NCI-H748 (cell line): ENCODE measurements around the gene LRMDA.

Experiments used
- DNase-seq: peaks from one replicate; lab custom pipeline; 2025; ENCODE audit not compliant: unreplicated experiment; lab: John Stamatoyannopoulos, UW

The LRMDA gene

DNA sequence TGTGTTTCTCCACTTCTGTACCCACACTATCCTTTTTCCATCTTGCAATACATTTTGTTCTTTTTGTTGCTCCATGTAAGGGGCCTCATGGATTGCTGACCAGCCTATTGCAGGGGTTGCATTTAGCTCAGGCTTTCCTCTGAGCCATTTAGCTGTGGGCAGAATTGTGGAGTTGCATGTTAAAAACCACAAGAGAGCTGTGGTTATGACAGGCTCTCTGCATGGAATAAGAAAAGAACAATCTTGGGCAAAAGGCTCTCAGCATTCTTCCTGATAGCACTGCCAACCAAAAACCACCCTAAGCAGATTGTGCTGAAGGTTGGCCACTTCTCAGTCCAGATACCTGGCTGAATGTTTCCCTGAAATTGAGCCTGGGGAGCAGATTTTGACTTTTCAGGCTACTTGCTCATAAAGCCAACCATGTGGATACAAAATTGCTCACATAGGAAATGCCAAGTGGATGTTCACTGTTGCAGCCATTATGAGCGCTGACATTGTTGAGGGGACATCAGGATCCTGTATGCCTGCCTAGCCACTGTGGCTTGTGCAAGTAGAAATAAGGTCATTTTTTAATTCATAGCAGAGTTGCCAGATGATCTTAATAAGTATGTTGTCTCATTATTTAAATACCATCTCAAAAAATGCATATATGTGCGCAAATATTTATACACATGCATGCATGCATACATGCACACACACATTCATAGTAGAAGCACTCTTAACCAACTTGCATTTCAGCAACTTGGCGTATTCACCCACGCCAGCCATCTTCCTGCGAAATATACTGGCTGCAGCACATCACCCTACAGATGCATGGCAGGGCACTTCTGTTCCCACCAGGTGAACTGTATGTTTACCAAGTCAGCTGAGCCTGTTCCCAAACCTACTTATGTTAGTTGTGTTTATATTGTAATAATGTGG is 695.4 kb downstream of the LRMDA start:
- peak; percentile 23 for DNase-seq

GRCh38 chr10:76127984-76128589 is 696.7 kb downstream of the LRMDA start:
- DNase-seq, result no peak

GRCh38 chr10:76129213-76129612 is 697.8 kb downstream of the LRMDA start:
- no peak for DNase-seq

DNA sequence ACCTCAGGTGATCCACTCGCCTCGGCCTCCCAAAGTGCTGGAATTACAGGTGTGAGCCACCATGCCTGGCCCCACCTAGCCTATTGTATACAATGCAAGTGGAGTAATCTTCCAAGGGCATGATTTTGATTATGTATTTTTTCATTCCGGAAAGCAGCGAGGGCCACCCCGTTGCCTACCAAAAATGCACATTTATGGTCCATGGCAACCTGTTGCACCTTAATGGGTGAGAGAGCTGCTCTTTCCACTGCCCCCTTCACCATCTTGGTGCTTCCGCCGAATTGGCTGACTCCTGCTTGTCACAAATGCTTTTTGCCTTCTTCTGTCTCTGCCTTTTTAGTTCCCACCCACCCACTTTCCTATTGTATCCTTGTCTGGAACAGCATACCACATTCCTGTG is 699.5 kb downstream of the LRMDA start:
- DNase-seq, result no peak

GRCh38 chr10:76133597-76134255 is 702.3 kb downstream of the LRMDA start:
- DNase-seq, result peak; percentile 73

DNA sequence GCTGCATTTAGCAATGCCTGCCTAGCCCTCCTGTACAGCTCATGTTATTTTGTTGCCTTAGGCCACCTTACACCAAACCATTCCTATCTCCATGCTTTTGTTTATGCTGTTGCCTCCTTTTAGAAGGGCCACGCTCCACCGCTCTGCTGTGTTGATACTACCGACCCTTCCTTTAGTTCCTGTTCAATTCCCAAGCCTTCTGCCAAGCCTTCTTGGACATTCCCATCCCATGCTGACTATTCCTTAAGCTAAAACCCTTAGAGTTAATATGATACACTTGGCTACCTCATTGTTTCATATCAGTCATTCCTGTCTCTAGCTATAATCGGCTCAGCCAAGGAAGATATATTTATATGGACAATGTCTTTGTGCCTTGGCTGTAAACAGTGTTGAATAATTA is 705.5 kb downstream of the LRMDA start:
- no peak for DNase-seq

DNA sequence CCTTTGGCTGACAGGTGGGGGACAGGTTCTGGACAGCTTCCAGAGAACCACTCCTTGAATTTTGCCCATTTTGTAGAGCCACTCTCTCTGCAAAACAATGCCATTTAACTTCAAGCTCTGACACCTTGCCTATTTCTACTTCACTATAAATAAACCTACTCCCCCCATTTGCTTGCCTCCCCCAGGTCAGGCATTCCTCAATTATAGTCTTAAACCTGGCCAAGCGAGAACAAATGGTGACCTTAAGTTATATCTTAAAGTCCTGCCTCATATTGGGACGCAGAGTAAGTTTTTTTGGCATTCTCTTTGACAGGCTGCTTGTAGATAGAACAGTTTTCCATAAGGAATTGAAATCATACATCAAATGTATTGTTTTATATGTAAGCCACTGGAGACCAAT is 706.9 kb downstream of the LRMDA start:
- no peak for DNase-seq

GRCh38 chr10:76138906-76139305 is 707.5 kb downstream of the LRMDA start:
- DNase-seq, result no peak

DNA sequence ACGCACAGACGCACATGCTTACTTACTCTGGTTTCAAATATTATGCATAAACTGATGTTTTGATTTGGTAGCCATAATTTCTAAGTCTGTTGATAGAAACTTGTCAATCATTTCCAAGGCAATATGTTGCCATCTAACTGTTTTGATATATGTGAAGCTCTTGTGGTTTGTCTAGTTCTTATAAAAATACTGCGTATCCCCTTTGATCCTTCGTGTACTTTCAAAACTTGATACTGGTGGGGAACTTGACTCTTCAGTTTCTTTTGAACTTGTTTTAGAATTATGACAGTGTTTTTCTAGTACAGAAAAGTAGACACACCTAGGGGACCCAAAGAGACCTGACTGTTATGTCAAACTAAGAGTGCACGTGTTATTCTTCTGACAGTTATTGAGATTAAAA is 708.0 kb downstream of the LRMDA start:
- no peak for DNase-seq

DNA sequence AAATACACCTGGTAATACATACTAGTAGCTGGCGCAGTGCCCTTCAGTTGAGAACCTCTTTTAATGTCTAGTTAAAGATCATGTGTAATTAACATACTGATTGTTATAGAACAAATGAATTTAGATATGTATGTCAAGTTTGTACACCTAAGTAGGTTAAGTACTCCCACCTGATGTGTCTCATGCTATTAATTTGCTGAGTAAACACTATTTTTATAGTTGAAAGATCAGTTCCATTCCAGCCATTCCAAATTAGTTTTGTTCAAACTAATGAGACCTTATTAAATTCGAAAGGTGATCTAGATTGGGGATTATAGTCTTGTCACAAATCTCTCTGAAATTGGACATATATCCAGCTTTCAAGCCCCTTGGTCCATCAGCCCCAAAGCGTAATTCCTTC is 710.0 kb downstream of the LRMDA start:
- peak; percentile 33 for DNase-seq

- DNase-seq, result peak; percentile 7
These were observed 716.8 kb downstream of the LRMDA start for GRCh38 chr10:76148217-76148616.

DNA sequence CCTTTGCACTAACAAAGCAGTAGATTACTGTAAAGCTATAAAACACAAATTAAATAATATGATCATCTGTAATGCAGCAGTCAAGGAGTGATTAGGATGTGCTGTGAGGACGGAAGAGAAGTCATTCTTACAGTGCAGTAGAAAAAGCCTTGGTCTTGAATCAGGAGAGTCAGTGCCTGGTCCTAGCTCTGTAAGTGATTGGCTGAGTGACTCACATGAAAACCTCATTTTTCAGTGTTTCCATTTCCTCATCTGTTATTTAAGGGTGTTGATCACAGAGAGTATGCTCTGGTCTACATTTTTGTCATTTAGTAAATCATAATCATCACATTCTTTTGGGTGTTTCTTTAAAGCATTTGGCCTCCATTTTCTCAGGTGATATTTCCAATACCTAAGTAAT is 717.8 kb downstream of the LRMDA start:
- DNase-seq, result no peak

DNA sequence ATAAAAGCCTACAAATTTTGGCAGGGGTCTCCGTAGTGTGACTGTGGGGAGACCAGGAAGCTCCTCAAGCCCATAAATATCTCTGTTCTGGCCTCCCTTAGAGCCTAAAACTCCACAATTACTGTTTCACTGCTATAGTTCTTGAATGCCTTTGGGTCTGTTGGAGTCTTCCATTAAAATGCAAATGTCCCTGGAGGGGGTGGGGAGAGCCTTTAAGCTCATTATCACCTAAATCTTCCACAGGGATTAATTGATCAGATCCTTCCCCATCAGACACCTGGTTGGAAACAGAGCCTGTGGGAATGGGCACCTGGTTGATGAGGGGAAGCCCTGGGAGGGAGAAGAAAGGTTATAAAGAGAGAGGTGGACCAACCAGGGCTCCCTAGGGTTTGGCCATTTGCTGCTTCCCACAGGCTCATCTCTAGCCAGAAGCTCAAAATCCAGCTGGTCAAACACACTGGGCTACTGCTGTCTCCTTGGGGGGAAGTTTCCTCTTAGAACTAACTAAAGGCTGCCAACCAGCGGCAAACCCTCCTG is 718.2 kb downstream of the LRMDA start:
- DNase-seq, result peak; percentile 3

GRCh38 chr10:76150139-76150875 is 718.9 kb downstream of the LRMDA start:
- DNase-seq, result no peak

GRCh38 chr10:76150876-76151288 is 719.5 kb downstream of the LRMDA start:
- no peak for DNase-seq

DNA sequence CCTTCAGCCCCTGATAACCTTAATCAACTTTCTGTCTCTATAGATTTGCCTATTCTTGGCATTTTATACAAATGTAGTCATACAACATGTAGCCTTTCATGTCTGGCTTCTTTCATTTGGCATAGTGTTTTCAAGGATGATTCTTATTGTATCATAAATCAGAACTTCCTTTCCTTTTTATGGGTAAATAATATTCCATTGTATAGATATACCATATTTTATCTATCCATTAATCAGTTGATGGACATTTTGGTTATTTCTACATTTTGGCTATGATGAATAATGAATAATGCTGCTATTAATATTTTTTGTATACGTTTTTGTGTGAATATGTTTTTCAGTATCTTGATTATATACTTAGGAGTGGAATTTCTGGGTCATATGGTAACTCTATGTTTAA is 720.8 kb downstream of the LRMDA start:
- DNase-seq, result no peak

DNA sequence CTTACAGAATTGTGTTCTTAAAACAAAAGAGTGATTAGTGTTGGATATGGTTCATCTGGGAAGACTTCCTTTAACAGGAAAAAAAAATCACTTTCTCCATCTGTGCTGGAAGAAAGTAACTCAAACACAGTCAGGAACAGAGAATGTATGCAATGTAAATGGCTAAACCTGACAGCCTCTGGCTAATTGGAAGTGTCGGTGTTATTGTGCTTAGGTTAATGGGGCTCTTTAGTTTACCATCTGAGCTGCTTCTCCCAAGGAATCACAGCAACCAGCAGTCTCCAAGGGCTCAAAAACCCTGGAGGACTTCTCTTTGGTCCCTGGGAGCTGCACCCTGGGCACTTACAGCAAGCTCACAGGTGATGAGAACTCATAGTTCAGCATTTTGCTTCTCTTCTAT is 724.5 kb downstream of the LRMDA start:
- no peak for DNase-seq

- DNase-seq, result no peak
These were observed 729.2 kb downstream of the LRMDA start for GRCh38 chr10:76160446-76161300.

DNA sequence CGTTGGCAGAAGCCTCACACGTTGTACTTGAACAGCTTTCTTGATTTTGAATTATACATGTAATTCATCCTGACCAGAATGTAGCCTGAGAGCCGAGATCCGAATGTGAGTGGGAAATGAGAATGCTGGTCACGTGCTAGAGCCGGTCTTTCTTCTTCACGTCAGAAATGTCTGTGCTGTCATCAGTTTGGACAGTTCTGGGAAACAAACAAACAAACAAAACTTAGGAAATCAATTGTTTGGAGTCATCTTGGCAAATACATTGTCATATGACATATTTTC is 729.8 kb downstream of the LRMDA start:
- DNase-seq, result no peak

DNA sequence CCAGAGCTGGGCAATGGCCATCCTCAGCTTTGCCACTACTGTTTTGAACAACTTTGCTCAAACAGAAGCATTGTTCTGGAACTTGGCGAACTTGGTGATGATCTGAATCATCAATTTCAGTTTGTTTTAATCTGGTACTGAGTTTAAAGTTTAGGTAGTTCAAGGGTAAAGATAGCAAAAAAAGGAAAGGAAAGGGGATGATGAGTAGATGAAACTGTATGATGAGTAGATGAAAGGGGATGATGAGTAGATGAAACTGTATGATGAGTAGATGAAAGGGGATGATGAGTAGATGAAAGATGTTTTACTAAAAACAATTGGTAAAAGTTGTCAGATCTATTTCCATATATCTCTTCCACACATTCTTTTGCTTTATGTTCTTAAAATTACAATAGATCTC is 737.0 kb downstream of the LRMDA start:
- DNase-seq, result no peak
